Endothelial cell of umbilical vein (primary cell): ENCODE measurements around the gene SLC38A10. TPM values are rescaled to one million over a fixed set of nuclear protein-coding genes. Genes with fewer than 3 reads are reported as not detected.

Source experiments
- BruUV-seq: library from RNA; stranded (reverse); fragments of 400-500 nt; replicated peaks from 2 replicates; lab custom pipeline; 2021; lab: Mats Ljungman, UMichigan
- CTCF ChIA-PET: fragments of 300-600, 350-600 bp; sonication (Branson Sonifier 250); formaldehyde crosslinking; loops from one replicate; lab custom pipeline; 2021; ENCODE audit warnings: antibody characterized with exemption, inconsistent platforms; lab: Charles Lee
- POLR2A ChIA-PET: fragments of 300-600, 350-600 bp; sonication (Branson Sonifier 250); formaldehyde crosslinking; loops from one replicate; lab custom pipeline; 2021; ENCODE audit warnings: antibody characterized with exemption, inconsistent platforms; lab: Charles Lee
- DNase-seq: peaks from one replicate; pipeline ENCODE4 v3.0.0-alpha.2; 2011; ENCODE audit warnings: low read depth, low spot score
- FAIRE-seq: peaks from 2 replicates; lab custom pipeline; 2011; peaks lifted over from hg19 to GRCh38; lab: Jason Lieb, UNC
- H2AFZ ChIP-seq: 2 replicates; pipeline ENCODE4 v1.6.0; 2012; ENCODE audit warnings: low read depth, low read length, control low read depth, inconsistent platforms
- H3K27ac ChIP-seq: 2 replicates; pipeline ENCODE4 v1.5.1; 2011; ENCODE audit warnings: low read depth, mild to moderate bottlenecking, control low read depth, low read length, moderate library complexity; ENCODE audit not compliant: insufficient read depth
- H3K27me3 ChIP-seq, 2 experiments: 2 replicates each; pipeline versions ENCODE4 v1.6.0 to v1.6.1; 2011; ENCODE audit warnings: low read length in 2 of 2, mixed read lengths in 1 of 2; ENCODE audit not compliant: control insufficient read depth in 2 of 2, insufficient read depth in 2 of 2
- H3K36me3 ChIP-seq, 2 experiments: 2 replicates in 1 of 2; 3 replicates in 1 of 2; pipeline ENCODE4 v1.5.1; 2011; ENCODE audit warnings: low read length in 2 of 2, mild to moderate bottlenecking in 1 of 2, moderate library complexity in 1 of 2; ENCODE audit not compliant: control insufficient read depth in 2 of 2, insufficient read depth in 2 of 2; ENCODE audit errors: extremely low read depth in 1 of 2
- H3K4me1 ChIP-seq: 3 replicates; pipeline ENCODE4 v1.5.1; 2011; ENCODE audit warnings: mild to moderate bottlenecking, low read length; ENCODE audit not compliant: control insufficient read depth, insufficient read depth; ENCODE audit errors: extremely low read depth
- H3K4me2 ChIP-seq: 2 replicates; pipeline ENCODE4 v1.6.1; 2011; ENCODE audit warnings: low read length, control low read depth, mixed read lengths; ENCODE audit not compliant: insufficient read depth
- H3K4me3 ChIP-seq, 3 experiments: fragments of 200-600 bp in 1 of 3; sonication (generic), shearing (Covaris generic) in 1 of 3; replicated peaks in 1 of 3; 2 replicates each; pipeline ENCODE4 v1.5.1; 2011 to 2016; ENCODE audit warnings: control low read depth in 3 of 3, low read length in 3 of 3, mild to moderate bottlenecking in 2 of 3, inconsistent platforms in 1 of 3, low read depth in 1 of 3, moderate library complexity in 1 of 3; ENCODE audit not compliant: insufficient read depth in 1 of 3
- H3K79me2 ChIP-seq: 2 replicates; pipeline ENCODE4 v1.6.0; 2012; ENCODE audit warnings: low read length, inconsistent platforms; ENCODE audit not compliant: control insufficient read depth, insufficient read depth
- H3K9ac ChIP-seq: replicated peaks from 2 replicates; pipeline ENCODE3; 2011; ENCODE audit warnings: low read length, control low read depth; ENCODE audit not compliant: insufficient read depth; ENCODE audit errors: extremely low read depth
- H3K9me1 ChIP-seq: replicated peaks from 3 replicates; pipeline ENCODE4 v1.6.0; 2011; ENCODE audit warnings: mild to moderate bottlenecking, low read length; ENCODE audit not compliant: control insufficient read depth, insufficient read depth; ENCODE audit errors: extremely low read depth
- H3K9me3 ChIP-seq: replicated peaks from 2 replicates; pipeline ENCODE4 v1.5.1; 2012; ENCODE audit warnings: low read length, inconsistent platforms; ENCODE audit not compliant: control insufficient read depth, insufficient read depth
- H4K20me1 ChIP-seq: replicated peaks from 2 replicates; pipeline ENCODE3; 2011; ENCODE audit warnings: mild to moderate bottlenecking, low read length; ENCODE audit not compliant: control insufficient read depth, insufficient read depth; ENCODE audit errors: extremely low read depth
- EZH2 ChIP-seq: IDR thresholded peaks from 2 replicates; pipeline ENCODE4 v1.6.1; 2012; ENCODE audit warnings: borderline replicate concordance, low read depth, mild to moderate bottlenecking, moderate library complexity, low read length, inconsistent platforms; ENCODE audit not compliant: severe bottlenecking
- FOS ChIP-seq: IDR thresholded peaks from 2 replicates; pipeline ENCODE4 v1.6.1; 2011; ENCODE audit warnings: mild to moderate bottlenecking, low read length, moderate library complexity, borderline replicate concordance; ENCODE audit not compliant: insufficient read depth
- GATA2 ChIP-seq: IDR thresholded peaks from 2 replicates; pipeline ENCODE4 v1.7.0; 2011; ENCODE audit warnings: low read depth, mild to moderate bottlenecking, moderate library complexity, mixed read lengths, low read length; ENCODE audit not compliant: insufficient read length, insufficient read depth
- JUN ChIP-seq: IDR thresholded peaks from 2 replicates; pipeline ENCODE4 v1.6.1; 2011; ENCODE audit warnings: borderline replicate concordance, low read depth; ENCODE audit not compliant: insufficient read length, insufficient read depth
- MYC ChIP-seq: IDR thresholded peaks from one replicate; pipeline ENCODE4 v1.6.1; 2011; ENCODE audit warnings: mild to moderate bottlenecking, low read depth, low read length
- POLR2A ChIP-seq: IDR thresholded peaks from 2 replicates; pipeline ENCODE4 v1.6.1; 2012; ENCODE audit warnings: low read depth, mild to moderate bottlenecking, control low read depth, low read length
- POLR2AphosphoS5 ChIP-seq: IDR thresholded peaks from 2 replicates; pipeline ENCODE4 v1.6.1; 2012; ENCODE audit warnings: low read depth, mild to moderate bottlenecking, control low read depth, low read length, moderate library complexity; ENCODE audit not compliant: insufficient read depth
- dilution Hi-C: fragments of 300-500 bp; cut with MboI; formaldehyde crosslinking; loops from one replicate; pipeline ENCODE4 v1.15.0; 2019; ENCODE audit warnings: low sequenced_read_pairs; ENCODE audit not compliant: extremely low pct_ligation_motif_present
- intact Hi-C: fragments of 100-400 bp; cut with micrococcal nuclease; formaldehyde crosslinking; loops from one replicate; pipeline ENCODE4 v1.10.0; 2022
- polyA plus RNA-seq, 4 experiments: library from polyadenylated mRNA; depleted of rRNA in 3 of 4; stranded (reverse) in 3 of 4; unstranded in 1 of 4; fragments of >200 nt; gene quantifications; 2 replicates each; pipeline versions ENCODE4 v1.2.1 to v1.2.3, GENCODE V29; 2011 to 2012; ENCODE audit warnings: missing spikeins in 1 of 4
- total RNA-seq: library from RNA; stranded (reverse); gene quantifications from 2 replicates; pipeline ENCODE4 v1.2.3, GENCODE V29; 2021
- TF ChIP-seq, protein P1 (sequence below): IDR thresholded peaks from 2 replicates; pipeline ENCODE4 v1.6.1; 2011; ENCODE audit not compliant: insufficient read depth, insufficient read length
- TF ChIP-seq, protein P2 (sequence below), 2 donors: IDR thresholded peaks; 1 replicate in 1 of 2; 2 replicates in 1 of 2; pipeline ENCODE4 v1.5.1; 2011; ENCODE audit warnings: low read length in 2 of 2, mild to moderate bottlenecking in 2 of 2, moderate library complexity in 2 of 2, control low read depth in 1 of 2, inconsistent platforms in 1 of 2, low read depth in 1 of 2; ENCODE audit not compliant: insufficient read depth in 1 of 2; ENCODE audit errors: extremely low read depth in 1 of 2

SLC38A10 gene
- total and polyA plus RNA-seq, 2 donors (not counting 3 experiments of a cell fraction or from before 2014, with no cell fraction given): 72.7 to 113 TPM

DNA sequence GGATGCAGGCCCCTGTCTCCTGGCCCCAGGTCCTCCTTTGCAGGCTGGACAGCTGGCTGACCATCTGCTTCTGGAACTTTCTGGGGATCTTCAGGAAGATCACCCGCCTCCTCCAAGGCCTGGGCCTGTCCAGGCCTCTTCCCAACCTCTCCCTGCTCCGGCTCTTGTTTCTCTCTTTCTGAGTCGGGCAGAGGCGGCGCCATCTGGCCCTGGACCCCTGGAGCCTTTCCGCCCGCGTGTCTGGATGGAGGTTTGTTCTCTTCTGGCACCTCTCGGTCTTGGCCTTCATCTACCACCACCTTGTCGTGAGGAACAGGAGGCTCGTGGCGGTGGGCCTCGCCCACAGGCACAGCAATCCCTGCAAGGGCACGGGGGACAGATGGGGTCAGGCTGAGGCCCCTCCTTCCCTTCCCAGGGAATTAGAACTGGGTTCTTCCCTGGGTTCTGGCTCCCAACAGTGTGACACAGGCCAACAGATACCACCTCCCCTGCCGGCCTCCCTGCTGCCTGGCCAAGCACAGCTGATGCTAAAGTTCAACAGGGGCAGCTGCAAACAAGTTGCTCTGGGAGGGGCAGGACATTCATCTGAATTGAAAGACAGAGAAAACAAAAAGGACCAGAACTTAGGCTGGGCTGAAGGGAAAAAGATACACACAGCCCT, 42.7 kb downstream of the SLC38A10 start:
- Histone ChIP-seq H3K9me1 (no peaks in the 10 kb centered on the region), H3K9ac (no peak overlapping the region), H4K20me1 (no peaks in the 10 kb centered on the region), H3K36me3 (peaks cover 0 to 11% of the 10 kb centered on the region in 2 experiments), H2AFZ (no peak overlapping the region), H3K9me3 (no peaks in the 10 kb centered on the region), H3K4me2 (no peak overlapping the region), H3K79me2 (no peaks in the 10 kb centered on the region), H3K4me1 (no peaks in the 10 kb centered on the region), H3K27me3 (no peaks in the 10 kb centered on the region), H3K4me3 (no peak overlapping the region), H3K27ac (no peak overlapping the region)
- intact Hi-C loops: loop anchor here (2.0 to 5.0 kb wide), 2 partner anchors 142 to 260 kb away; partner anchors contain the start of genes ACTG1 and BAHCC1
- TSS peak; percentile 13 for BruUV-seq
- DNase-seq: no peak
- ChIA-PET POLR2A (interaction anchor here (0.6 kb wide), 1 partner anchor 56 kb away, joined by 7 read pairs; no protein-coding TSS in a partner anchor), CTCF (interaction anchor here (0.6 to 6.3 kb wide), 14 partner anchors 10 to 349 kb away, joined by 3 to 117 read pairs (median 4); partner anchors contain the start of gene BAHCC1)
- TF ChIP-seq, protein P1, sequence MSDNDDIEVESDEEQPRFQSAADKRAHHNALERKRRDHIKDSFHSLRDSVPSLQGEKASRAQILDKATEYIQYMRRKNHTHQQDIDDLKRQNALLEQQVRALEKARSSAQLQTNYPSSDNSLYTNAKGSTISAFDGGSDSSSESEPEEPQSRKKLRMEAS: no peak
- TF ChIP-seq, protein P2, sequence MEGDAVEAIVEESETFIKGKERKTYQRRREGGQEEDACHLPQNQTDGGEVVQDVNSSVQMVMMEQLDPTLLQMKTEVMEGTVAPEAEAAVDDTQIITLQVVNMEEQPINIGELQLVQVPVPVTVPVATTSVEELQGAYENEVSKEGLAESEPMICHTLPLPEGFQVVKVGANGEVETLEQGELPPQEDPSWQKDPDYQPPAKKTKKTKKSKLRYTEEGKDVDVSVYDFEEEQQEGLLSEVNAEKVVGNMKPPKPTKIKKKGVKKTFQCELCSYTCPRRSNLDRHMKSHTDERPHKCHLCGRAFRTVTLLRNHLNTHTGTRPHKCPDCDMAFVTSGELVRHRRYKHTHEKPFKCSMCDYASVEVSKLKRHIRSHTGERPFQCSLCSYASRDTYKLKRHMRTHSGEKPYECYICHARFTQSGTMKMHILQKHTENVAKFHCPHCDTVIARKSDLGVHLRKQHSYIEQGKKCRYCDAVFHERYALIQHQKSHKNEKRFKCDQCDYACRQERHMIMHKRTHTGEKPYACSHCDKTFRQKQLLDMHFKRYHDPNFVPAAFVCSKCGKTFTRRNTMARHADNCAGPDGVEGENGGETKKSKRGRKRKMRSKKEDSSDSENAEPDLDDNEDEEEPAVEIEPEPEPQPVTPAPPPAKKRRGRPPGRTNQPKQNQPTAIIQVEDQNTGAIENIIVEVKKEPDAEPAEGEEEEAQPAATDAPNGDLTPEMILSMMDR (IDR thresholded peaks at IDR 0.05; ENCODE audit: extremely low read depth in 1 of 2, insufficient read depth in 1 of 2, low read depth in 1 of 2, low read length in 2 of 2): no peak
- TF ChIP-seq EZH2 (no peak), MYC (no peak), FOS (no peak), POLR2A (no peak), JUN (no peak), POLR2AphosphoS5 (no peak), GATA2 (no peak)
- no peak for FAIRE-seq
- dilution Hi-C loops: no loop called here
